Measurements from ENCODE around the gene IBSP.

DNA sequence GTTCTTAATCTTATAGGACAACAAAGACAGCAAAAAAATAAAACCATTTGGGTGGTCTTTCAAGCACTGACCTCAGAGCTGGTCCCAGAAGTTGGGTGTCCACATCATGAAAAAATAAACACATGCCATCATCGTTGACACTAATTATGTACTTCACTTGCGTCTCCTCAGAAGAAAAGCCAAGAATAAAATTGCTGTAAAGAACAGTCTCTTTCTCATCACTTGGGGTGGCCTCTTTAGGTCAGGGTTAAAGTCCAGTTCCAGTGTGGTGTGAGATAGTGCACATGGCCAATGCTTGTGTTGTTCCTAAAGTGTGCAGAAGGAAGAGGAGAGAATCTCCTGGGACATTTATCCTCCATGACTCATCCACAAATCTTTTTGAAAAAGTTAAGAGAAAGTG lies 49.5 kb upstream of the IBSP start:
- TF ChIP-seq, protein P1, sequence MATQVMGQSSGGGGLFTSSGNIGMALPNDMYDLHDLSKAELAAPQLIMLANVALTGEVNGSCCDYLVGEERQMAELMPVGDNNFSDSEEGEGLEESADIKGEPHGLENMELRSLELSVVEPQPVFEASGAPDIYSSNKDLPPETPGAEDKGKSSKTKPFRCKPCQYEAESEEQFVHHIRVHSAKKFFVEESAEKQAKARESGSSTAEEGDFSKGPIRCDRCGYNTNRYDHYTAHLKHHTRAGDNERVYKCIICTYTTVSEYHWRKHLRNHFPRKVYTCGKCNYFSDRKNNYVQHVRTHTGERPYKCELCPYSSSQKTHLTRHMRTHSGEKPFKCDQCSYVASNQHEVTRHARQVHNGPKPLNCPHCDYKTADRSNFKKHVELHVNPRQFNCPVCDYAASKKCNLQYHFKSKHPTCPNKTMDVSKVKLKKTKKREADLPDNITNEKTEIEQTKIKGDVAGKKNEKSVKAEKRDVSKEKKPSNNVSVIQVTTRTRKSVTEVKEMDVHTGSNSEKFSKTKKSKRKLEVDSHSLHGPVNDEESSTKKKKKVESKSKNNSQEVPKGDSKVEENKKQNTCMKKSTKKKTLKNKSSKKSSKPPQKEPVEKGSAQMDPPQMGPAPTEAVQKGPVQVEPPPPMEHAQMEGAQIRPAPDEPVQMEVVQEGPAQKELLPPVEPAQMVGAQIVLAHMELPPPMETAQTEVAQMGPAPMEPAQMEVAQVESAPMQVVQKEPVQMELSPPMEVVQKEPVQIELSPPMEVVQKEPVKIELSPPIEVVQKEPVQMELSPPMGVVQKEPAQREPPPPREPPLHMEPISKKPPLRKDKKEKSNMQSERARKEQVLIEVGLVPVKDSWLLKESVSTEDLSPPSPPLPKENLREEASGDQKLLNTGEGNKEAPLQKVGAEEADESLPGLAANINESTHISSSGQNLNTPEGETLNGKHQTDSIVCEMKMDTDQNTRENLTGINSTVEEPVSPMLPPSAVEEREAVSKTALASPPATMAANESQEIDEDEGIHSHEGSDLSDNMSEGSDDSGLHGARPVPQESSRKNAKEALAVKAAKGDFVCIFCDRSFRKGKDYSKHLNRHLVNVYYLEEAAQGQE (IDR thresholded peaks at IDR 0.05): no peak
- TF ChIP-seq, protein P2, sequence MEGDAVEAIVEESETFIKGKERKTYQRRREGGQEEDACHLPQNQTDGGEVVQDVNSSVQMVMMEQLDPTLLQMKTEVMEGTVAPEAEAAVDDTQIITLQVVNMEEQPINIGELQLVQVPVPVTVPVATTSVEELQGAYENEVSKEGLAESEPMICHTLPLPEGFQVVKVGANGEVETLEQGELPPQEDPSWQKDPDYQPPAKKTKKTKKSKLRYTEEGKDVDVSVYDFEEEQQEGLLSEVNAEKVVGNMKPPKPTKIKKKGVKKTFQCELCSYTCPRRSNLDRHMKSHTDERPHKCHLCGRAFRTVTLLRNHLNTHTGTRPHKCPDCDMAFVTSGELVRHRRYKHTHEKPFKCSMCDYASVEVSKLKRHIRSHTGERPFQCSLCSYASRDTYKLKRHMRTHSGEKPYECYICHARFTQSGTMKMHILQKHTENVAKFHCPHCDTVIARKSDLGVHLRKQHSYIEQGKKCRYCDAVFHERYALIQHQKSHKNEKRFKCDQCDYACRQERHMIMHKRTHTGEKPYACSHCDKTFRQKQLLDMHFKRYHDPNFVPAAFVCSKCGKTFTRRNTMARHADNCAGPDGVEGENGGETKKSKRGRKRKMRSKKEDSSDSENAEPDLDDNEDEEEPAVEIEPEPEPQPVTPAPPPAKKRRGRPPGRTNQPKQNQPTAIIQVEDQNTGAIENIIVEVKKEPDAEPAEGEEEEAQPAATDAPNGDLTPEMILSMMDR (IDR thresholded peaks at IDR 0.05; ENCODE audit: low read depth, low read length, missing input control): no peak
- TF ChIP-seq GABPA (IDR thresholded peaks at IDR 0.05 in 1 of 2, conservative IDR thresholded peaks at IDR 0.05 in 1 of 2): no peak
